DND-41 (cell line): ENCODE data around the gene STEAP4.

ENCODE experiments used
- ATAC-seq: fragments of 200-7000 bp; cut with Tn5 transposase; 3 replicates; pipeline ENCODE4 v1.9.1; 2021; ENCODE audit warnings: low read depth; ENCODE audit not compliant: insufficient read depth
- DNase-seq: peaks from one replicate; pipeline ENCODE4 v3.0.0-alpha.2; 2020
- H2AFZ ChIP-seq: 2 replicates; pipeline ENCODE4 v1.6.0; 2012; ENCODE audit warnings: low read depth, low read length
- H3K27ac ChIP-seq: 2 replicates; pipeline ENCODE4 v1.5.1; 2012; ENCODE audit warnings: low read length, inconsistent platforms
- H3K27me3 ChIP-seq: fragments of 200-600 bp; sonication (generic); 2 replicates; pipeline ENCODE4 v1.6.0; 2012; ENCODE audit warnings: low read length, mild to moderate bottlenecking, inconsistent platforms; ENCODE audit not compliant: insufficient read depth, poor library complexity
- H3K36me3 ChIP-seq: 2 replicates; pipeline ENCODE4 v1.5.1; 2012; ENCODE audit warnings: low read length, inconsistent platforms; ENCODE audit not compliant: insufficient read depth
- H3K4me1 ChIP-seq: 2 replicates; pipeline ENCODE4 v1.5.1; 2012; ENCODE audit warnings: mild to moderate bottlenecking, low read length; ENCODE audit not compliant: insufficient read depth
- H3K4me2 ChIP-seq: 2 replicates; pipeline ENCODE4 v1.6.0; 2012; ENCODE audit warnings: mild to moderate bottlenecking, moderate library complexity, low read length, inconsistent platforms; ENCODE audit not compliant: insufficient read depth
- H3K4me3 ChIP-seq, 2 experiments: fragments of 200-600 bp in 1 of 2; shearing (Covaris generic) in 1 of 2; 2 replicates each; pipeline ENCODE4 v1.5.1; 2012 to 2016; ENCODE audit warnings: inconsistent platforms in 2 of 2, low read length in 2 of 2, mild to moderate bottlenecking in 2 of 2, low read depth in 1 of 2, moderate library complexity in 1 of 2
- H3K79me2 ChIP-seq: 2 replicates; pipeline ENCODE4 v1.6.0; 2012; ENCODE audit warnings: low read length, inconsistent platforms; ENCODE audit not compliant: insufficient read depth
- H3K9ac ChIP-seq: 2 replicates; pipeline ENCODE4 v1.6.0; 2012; ENCODE audit warnings: low read depth, mild to moderate bottlenecking, inconsistent platforms, low read length, moderate library complexity
- H3K9me3 ChIP-seq: 2 replicates; pipeline ENCODE4 v1.5.1; 2012; ENCODE audit warnings: low read length, moderate library complexity, mild to moderate bottlenecking, inconsistent platforms; ENCODE audit not compliant: insufficient read depth, severe bottlenecking
- H4K20me1 ChIP-seq: 2 replicates; pipeline ENCODE4 v1.6.0; 2012; ENCODE audit warnings: low read length; ENCODE audit not compliant: insufficient read depth
- EZH2 ChIP-seq: IDR thresholded peaks from 3 replicates; pipeline ENCODE4 v1.6.1; 2012; ENCODE audit warnings: borderline replicate concordance, low read depth, mild to moderate bottlenecking, moderate library complexity, low read length, inconsistent platforms; ENCODE audit not compliant: severe bottlenecking
- TF ChIP-seq, protein P1 (sequence below): IDR thresholded peaks from 2 replicates; pipeline ENCODE4 v1.5.1; 2012; ENCODE audit warnings: borderline replicate concordance, low read length, moderate library complexity, mild to moderate bottlenecking; ENCODE audit not compliant: poor library complexity, severe bottlenecking; ENCODE audit errors: extremely low read depth

Gene STEAP4

GRCh38 chr7:88337572-88337971, 30.9 kb upstream of the STEAP4 start:
- no peaks in the 10 kb centered on the region for H3K9me3 ChIP-seq
- H3K27me3 ChIP-seq: no peaks in the 10 kb centered on the region
- no peak overlapping the region for H2AFZ ChIP-seq
- H3K4me1 ChIP-seq: no peaks in the 10 kb centered on the region
- no peaks in the 10 kb centered on the region for H3K36me3 ChIP-seq
- H3K27ac ChIP-seq: no peak overlapping the region
- H3K79me2 ChIP-seq: no peaks in the 10 kb centered on the region
- no peak overlapping the region for H3K9ac ChIP-seq
- TF ChIP-seq, protein P1, sequence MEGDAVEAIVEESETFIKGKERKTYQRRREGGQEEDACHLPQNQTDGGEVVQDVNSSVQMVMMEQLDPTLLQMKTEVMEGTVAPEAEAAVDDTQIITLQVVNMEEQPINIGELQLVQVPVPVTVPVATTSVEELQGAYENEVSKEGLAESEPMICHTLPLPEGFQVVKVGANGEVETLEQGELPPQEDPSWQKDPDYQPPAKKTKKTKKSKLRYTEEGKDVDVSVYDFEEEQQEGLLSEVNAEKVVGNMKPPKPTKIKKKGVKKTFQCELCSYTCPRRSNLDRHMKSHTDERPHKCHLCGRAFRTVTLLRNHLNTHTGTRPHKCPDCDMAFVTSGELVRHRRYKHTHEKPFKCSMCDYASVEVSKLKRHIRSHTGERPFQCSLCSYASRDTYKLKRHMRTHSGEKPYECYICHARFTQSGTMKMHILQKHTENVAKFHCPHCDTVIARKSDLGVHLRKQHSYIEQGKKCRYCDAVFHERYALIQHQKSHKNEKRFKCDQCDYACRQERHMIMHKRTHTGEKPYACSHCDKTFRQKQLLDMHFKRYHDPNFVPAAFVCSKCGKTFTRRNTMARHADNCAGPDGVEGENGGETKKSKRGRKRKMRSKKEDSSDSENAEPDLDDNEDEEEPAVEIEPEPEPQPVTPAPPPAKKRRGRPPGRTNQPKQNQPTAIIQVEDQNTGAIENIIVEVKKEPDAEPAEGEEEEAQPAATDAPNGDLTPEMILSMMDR: no peak
- TF ChIP-seq EZH2: no peak
- H3K4me3 ChIP-seq: no peak overlapping the region
- H3K4me2 ChIP-seq: no peak overlapping the region
- ATAC-seq: no peak
- H4K20me1 ChIP-seq: no peaks in the 10 kb centered on the region
- DNase-seq: no peak

DNA sequence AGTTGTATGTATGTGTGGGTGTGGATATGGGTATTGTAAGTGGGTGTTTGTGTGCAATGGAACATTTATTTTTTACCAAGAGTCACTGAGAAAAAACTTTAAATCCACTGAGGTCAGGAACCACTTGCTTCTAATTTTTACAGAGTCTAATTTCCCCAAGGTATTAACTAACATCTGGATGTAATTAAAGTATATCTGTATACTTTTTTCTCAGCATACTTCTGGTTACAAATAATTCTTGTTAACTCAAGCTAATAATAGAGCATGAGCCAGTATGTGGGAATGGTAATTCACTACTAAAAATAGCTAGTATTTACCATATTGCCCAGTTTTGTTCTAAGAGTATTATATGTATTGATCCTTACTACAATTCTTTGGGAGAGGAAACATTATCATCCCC, 24.6 kb upstream of the STEAP4 start:
- no peak for TF ChIP-seq EZH2
- TF ChIP-seq, protein P1: no peak
- Histone ChIP-seq H3K27ac (no peak overlapping the region), H4K20me1 (no peaks in the 10 kb centered on the region), H2AFZ (no peak overlapping the region), H3K79me2 (no peaks in the 10 kb centered on the region), H3K9me3 (peaks cover 4% of the 10 kb centered on the region), H3K4me3 (no peak overlapping the region), H3K27me3 (no peaks in the 10 kb centered on the region), H3K36me3 (no peaks in the 10 kb centered on the region), H3K4me1 (no peaks in the 10 kb centered on the region), H3K4me2 (no peak overlapping the region), H3K9ac (no peak overlapping the region)
- ATAC-seq: no peak
- no peak for DNase-seq

GRCh38 chr7:88329532-88330463, 23.1 kb upstream of the STEAP4 start:
- no peak for TF ChIP-seq EZH2
- TF ChIP-seq, protein P1: no peak
- Histone ChIP-seq H4K20me1 (no peaks in the 10 kb centered on the region), H2AFZ (no peak overlapping the region), H3K4me1 (no peaks in the 10 kb centered on the region), H3K27me3 (no peaks in the 10 kb centered on the region), H3K79me2 (no peaks in the 10 kb centered on the region), H3K4me3 (no peak overlapping the region), H3K9ac (no peak overlapping the region), H3K36me3 (no peaks in the 10 kb centered on the region), H3K9me3 (peaks cover 4% of the 10 kb centered on the region), H3K27ac (no peak overlapping the region), H3K4me2 (no peak overlapping the region)
- ATAC-seq (no peak), DNase-seq (no peak)
